Stimulated activated CD8-positive, alpha-beta memory T cell treated with anti-CD3 and anti-CD28 coated beads, Interleukin-4, amount 100 ng/mL, for 48 hours (primary cell): Measurements from ENCODE around the gene CREB5.

Experiments
- DNase-seq: peaks from one replicate; pipeline ENCODE4 v3.0.0-alpha.2; 2020

Gene CREB5

GRCh38 chr7:28408105-28408959 lies 4.0 kb upstream of the CREB5 start:
- DNase-seq: no peak

- DNase-seq: peak; percentile 86
Observed at GRCh38 chr7:28408960-28409715, 3.2 kb upstream of the CREB5 start.

GRCh38 chr7:28409716-28410627 lies 2.3 kb upstream of the CREB5 start:
- DNase-seq: peak; percentile 26

GRCh38 chr7:28410628-28411531 lies 1.4 kb upstream of the CREB5 start:
- DNase-seq: peak; percentile 28

GRCh38 chr7:28413011-28413410 lies 693 bp downstream of the CREB5 start:
- DNase-seq: no peak

GRCh38 chr7:28414453-28414852 lies 2.1 kb downstream of the CREB5 start:
- DNase-seq: no peak

GRCh38 chr7:28417321-28417940 lies 5.1 kb downstream of the CREB5 start:
- DNase-seq: no peak

GRCh38 chr7:28418311-28418710 lies 6.0 kb downstream of the CREB5 start:
- no peak for DNase-seq

- DNase-seq: no peak
Observed at GRCh38 chr7:28418966-28419365, 6.6 kb downstream of the CREB5 start.

GRCh38 chr7:28419716-28420115 lies 7.4 kb downstream of the CREB5 start:
- DNase-seq: no peak

GRCh38 chr7:28423112-28423511 lies 10.8 kb downstream of the CREB5 start:
- DNase-seq: no peak

- DNase-seq: no peak
Observed at GRCh38 chr7:28423918-28424514, 11.7 kb downstream of the CREB5 start.

- no peak for DNase-seq
Observed at GRCh38 chr7:28425496-28425895, 13.2 kb downstream of the CREB5 start.

GRCh38 chr7:28427236-28427635 lies 14.9 kb downstream of the CREB5 start:
- DNase-seq: no peak

GRCh38 chr7:28430616-28431015 lies 18.3 kb downstream of the CREB5 start:
- no peak for DNase-seq

GRCh38 chr7:28432105-28432504 lies 19.8 kb downstream of the CREB5 start:
- DNase-seq: no peak

- DNase-seq: no peak
Observed at GRCh38 chr7:28433039-28433438, 20.7 kb downstream of the CREB5 start.

GRCh38 chr7:28433699-28434219 lies 21.4 kb downstream of the CREB5 start:
- DNase-seq: no peak

- DNase-seq: no peak
Observed at GRCh38 chr7:28434510-28434909, 22.2 kb downstream of the CREB5 start.

GRCh38 chr7:28435152-28435551 lies 22.8 kb downstream of the CREB5 start:
- DNase-seq: no peak
